HG02610 (cell line): ENCODE measurements around the gene FILIP1L.
"Not testable (repeated sequence)": the region's sequence is repeated elsewhere in the genome, so short reads cannot be mapped to it uniquely, and the experiment has no call there.

Experiments used
- ATAC-seq: cut with Tn5 transposase; IDR thresholded peaks from one replicate; pipeline ENCODE4 v1.9.1; 2021; ENCODE audit warnings: mild to moderate bottlenecking, moderate library complexity; ENCODE audit not compliant: unreplicated experiment

FILIP1L gene

GRCh38 chr3:100100425-100100824, 13.9 kb downstream of the FILIP1L start:
- ATAC-seq = no peak

DNA sequence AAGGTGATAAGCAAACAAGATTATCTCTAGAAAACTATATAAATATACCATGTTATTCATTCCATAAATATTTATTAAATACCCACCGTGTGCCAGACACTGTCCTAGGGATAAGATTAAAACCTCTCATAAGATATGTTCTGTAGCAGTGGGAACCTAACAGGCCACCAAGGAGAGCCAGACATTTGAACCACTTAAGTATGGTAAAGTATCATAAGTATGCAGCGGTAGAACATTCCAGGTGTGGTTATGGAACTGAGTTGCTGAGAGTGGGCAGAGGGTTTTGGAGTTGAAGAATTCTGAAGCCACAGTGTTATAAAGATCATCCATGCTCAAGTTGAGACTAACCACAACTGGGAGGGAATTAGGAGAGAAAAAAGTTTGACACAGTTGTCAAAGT, 14.7 kb downstream of the FILIP1L start:
- no peak for ATAC-seq

- no peak for ATAC-seq
These were observed 15.6 kb downstream of the FILIP1L start for GRCh38 chr3:100098784-100099070.

- ATAC-seq = no peak
These were observed 16.1 kb downstream of the FILIP1L start for GRCh38 chr3:100097919-100098783.

GRCh38 chr3:100096866-100097265, 17.4 kb downstream of the FILIP1L start:
- no peak for ATAC-seq

- not testable (repeated sequence) for ATAC-seq
These were observed 18.0 kb downstream of the FILIP1L start for GRCh38 chr3:100096286-100096685.

DNA sequence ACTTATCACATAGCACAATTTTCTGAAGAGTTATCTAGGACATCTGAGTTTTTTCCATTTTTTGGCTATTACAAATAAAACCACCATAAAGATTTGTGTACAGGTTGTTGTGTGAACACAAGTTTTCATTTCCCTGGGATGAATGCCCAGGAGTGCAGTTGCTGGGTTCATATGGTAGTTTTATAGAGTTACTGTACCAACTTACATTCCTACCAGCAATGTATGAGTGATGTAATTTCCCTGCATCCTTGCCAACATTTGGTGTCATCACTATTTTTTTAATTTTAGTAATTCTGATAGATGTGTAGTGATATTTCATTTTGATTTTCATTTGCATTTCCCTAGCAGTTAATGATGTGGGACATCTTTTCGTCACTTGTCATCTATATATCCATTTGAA, 20.5 kb downstream of the FILIP1L start:
- no peak for ATAC-seq

GRCh38 chr3:100090669-100091005, 23.7 kb downstream of the FILIP1L start:
- ATAC-seq = no peak

GRCh38 chr3:100089812-100090668, 24.3 kb downstream of the FILIP1L start:
- ATAC-seq = peak; percentile 76

GRCh38 chr3:100088735-100089368, 25.4 kb downstream of the FILIP1L start:
- no peak for ATAC-seq

DNA sequence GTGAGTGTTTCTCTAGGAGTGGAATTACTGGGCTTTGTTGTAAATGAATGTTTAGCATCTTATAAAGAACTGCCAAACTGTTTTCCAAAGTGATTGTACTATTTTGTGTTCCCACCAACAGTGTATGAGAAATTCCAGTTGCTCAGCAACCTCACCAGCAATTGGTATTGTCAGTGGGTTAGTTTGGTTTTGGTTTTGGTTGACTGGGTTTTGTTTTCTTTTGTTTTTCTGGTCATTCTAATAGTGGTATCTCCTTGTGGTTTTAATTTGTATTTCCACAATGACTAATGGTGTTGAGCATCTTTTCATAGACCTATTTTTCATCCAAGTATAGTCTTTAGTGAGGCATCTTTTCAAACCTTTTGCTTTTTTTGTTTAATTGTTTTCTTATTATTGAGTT, 27.1 kb downstream of the FILIP1L start:
- peak; percentile 84 for ATAC-seq

GRCh38 chr3:100086401-100086800, 27.9 kb downstream of the FILIP1L start:
- ATAC-seq = no peak

DNA sequence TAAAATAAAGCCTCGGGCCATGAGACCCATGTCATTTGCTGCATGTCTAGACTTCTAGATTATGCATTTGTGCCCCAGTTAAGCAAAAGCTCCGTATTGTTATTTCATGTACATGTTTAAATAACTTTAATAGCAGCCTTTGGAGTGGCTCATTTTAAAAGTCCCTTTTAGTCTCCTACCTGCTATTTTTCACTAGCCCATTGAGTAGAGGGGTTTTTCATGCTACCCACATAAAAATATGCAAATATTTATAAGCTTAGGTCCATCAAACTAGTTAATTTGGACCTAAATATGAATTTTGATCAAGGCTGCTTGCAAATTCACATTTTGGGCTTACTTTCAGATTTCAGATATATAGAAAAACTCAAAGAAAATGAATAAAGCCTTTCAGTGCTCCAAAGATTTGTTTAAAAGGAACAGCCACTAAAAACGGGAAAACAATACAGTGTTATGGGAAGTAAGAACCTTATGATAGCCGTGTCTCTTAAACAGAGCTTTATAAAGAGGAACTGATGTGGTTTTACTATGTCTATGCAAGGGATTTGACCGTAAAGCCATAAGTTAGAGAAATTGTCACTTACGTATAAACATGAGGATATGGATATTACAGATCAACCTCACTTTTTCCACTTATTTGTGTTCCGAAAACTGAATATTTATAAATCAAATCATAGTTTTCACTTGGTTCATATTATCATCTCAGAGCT, 30.0 kb downstream of the FILIP1L start:
- ATAC-seq = no peak

DNA sequence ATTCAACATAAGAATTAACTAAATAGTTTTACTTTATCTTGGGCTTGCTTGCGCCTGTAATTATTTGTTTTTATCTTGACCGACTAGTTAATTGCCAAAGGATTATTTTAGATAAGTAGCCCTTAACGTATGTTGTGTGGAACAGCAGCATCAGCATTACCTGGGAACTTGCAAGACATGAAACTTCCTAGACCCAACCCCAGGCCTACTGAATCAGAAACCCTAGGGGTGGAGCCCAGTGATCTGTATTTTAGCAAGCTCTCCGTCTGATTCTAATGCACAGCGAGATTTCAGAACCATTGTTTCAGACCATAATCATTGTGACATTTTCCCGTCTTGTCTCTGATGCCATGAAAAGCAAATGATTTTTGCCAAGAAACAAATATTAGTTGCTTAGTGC, 31.1 kb downstream of the FILIP1L start:
- ATAC-seq = no peak

DNA sequence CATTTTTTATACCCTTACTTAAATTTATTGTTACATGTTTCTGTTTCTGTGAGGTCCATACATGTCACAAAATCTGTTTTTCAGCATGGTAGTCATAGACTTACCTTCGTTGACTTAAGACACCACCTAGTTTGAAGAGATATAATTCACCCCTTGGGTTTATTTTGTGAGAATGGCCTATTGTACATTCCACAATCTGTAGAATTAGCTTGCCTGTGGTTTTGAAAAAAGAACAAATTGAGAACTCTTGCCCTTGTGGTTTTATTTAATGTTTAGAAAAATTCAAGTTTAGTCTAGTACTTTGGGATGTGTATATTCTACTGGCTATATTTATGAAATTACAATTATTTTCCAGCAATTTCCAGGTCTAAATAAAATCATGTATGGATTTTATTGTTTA, 31.6 kb downstream of the FILIP1L start:
- ATAC-seq = no peak

DNA sequence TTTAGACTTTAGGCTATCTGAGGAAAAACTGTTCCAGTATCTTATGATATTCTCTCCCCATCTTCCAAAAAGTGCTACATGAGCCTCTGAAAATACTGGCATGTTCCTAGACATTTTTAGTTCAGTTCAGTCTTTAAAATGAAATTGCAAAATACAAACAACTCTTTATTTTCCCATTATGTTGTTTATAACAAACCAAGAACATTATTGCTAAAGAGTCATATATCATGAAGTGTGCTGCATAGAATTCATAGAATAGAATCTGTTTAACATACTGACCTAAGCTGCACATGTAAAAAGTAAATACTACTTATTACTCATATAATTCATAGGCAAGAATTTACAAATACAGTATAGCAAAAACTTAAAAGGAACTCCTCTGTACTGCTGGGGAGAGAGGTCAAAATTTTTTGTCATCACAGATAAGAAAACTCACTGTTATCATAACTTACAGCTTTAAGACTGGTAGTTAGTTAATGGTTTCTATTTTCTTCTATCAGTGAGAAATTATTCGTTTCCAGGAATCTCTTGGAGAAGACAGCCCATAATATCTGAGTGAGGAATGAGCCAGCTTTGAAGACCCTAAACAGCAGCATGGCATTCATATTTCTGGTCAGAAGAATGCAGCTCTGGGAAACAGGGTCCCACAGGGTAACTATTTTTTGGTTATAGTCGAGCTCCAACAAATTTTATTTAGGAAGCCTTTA, 32.2 kb downstream of the FILIP1L start:
- ATAC-seq = no peak

DNA sequence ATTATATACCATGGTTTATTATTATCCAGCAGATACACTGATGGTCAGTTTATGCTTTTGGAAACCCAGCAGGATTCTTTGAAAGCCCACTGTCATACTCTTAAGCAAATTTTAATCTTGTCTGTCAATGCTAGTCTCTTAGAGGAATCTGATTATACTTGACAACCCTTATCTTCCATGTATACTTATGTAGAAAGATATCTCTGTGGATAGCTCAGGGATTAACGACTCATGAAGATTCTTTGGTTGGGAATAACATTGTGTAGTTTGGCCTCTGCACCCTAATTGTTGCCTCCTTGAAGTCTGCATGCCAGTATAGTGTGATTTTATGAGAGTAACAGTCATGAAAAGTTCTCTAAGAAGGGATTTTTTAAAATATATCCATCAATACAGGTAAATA, 33.0 kb downstream of the FILIP1L start:
- ATAC-seq = no peak

DNA sequence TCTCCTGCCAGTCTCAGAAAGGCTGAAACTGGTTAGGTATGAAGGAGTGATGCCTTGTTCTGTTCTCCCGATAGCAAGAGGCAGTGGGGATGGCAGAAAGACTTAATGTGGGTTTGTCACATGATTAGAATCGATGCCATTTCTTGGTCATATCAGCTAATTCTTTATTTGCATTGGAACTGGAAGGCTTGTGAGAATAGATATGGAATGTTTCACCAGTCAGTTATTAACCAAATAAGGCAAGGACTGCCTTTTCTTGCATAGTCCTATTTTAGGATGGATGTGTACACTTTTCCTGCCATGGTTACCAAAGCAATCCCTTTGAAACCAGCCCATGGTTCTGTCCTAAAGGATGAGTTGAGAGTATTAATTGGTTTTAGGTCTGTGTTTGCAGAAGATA, 33.7 kb downstream of the FILIP1L start:
- no peak for ATAC-seq

DNA sequence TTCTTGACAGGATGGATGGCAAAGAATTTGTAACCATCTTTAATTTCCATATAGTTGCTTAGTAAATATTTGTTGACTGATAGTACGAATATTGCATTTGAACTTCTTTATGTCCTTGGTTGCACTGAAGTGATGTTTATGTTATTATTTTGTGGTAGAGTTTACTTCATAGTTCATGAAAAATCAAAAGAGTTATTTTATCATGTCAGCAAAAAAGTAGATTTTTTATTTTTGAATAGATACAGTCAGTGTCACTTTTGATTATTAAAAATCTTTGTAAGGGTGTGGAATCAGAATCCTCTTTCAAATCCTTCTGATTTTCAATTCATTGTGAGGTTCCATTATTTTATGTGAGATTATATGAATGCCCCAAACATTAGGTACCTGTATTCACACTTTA, 35.0 kb downstream of the FILIP1L start:
- ATAC-seq = no peak

DNA sequence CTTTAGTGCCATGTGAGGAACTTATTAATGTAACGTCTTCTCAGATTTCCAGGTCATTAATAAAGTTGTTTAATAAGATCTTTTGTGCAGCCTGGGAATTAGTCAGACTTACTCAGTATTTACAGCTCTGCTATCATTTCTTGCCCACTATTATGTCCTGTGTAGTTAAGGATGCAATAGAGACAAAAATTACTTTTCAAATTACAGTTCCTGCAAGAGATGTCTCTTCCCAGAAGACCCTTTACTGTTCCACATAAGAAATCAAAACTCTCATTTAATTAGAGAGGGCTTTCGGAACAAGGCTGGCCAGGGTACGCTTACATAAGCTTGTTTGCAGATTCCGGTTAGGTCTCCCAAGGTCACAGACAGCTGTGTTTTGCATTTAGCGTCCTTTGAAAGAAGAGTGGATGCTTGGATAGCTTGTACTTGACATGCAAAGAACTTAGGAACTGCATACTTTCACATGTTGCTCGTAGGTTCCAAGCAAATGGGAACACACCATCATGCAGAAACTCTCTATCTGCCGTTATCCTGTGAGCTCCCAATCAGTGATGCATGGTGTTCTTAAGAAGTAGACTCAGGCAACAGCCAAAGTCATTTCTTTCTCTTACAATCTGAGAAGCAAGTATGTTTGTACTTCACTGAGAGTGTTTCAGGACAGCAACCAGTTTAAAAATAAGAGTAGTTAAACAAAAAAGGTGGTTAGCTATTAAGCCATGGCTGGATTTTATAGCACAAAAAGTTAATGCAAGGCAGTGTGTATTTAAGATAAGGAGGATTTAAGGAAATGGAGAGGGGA, 37.4 kb downstream of the FILIP1L start:
- ATAC-seq = no peak
